ENCODE results near the gene ZNF423.

DNA sequence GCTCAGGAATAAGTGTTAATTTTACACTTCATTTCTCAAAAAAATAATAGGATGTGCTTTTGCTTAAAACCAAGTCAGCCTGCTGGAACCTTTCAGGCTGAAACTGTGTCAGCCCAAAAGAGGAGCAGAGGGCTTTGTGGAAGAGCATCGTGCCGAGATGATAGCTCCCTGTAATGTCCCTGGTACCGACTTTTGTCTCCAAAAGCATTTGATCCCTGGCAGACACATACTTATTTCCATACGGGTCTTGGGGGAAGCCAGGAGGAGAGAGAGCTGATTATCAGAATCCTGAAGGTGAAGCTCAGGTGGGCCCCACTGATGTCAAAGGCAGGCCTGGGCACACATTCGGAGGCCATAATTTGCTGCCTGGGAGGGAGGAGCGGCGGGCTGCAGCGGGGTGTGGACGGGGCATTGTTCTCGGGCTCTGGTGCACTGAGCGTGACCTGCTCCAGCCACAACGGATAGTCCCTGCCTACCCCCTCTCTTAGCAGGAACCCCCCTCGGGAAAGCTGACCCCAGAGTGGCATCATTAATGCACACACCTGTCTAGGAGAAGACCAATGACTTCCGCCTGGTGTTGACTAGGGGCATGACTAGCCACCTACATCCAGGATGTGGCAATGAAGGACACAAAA, 326.4 kb downstream of the ZNF423 start:
- TF ChIP-seq CTCF (IDR thresholded peaks at IDR 0.05): no peak
- no peak for TF ChIP-seq POLR2A (IDR thresholded peaks at IDR 0.05)
